CD4-positive, alpha-beta T cell treated with Interleukin-6 at 100 ng/mL for 8 hours (primary cell): ENCODE data around the gene COL6A2.
"Not testable (repeated sequence)": the region's sequence is repeated elsewhere in the genome, so short reads cannot be mapped to it uniquely, and the experiment has no call there.

Experiments
- DNase-seq: peaks from one replicate; pipeline ENCODE4 v3.0.0-alpha.2; 2020; ENCODE audit warnings: mixed read lengths, low spot score

The COL6A2 gene

DNA sequence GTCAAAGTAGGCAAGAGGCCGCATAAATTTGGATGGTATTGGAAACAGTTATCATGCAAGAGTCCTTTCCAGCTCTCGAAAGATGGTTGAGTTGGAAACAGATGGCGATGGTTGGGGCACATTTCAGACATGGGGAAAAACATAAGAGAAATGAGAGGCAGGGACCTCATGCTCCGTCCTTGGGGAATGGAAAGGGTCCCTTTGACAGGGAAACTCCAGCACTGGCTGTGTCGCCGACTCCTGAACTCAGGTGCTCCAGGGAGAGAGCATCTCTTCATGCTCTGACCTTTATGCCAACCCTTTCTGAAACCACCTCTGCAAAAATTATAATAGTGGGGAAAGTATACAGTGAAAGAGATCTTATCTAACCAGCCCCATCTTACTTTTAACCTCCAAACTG is 36.8 kb upstream of the COL6A2 start:
- DNase-seq: no peak

DNA sequence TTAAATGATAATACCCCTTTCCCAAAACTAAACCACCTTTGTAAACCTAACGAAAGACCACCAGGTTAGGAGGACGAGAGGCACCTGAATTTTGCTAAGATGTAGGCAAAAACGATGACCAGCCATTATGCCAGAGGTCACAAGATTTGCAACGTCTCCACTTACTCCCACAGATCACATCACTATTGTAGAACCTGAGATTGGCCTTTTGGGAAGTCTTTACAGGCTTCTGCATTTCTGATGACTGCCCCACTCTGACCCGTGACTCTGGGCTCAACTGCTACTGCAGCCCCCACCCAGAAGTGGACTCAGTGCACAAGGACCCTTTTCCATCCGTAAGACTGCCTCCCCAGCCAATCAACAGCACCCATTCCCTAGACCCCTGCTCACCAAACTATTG is 36.4 kb upstream of the COL6A2 start:
- DNase-seq: no peak

GRCh38 chr21:46061950-46062349 is 36.0 kb upstream of the COL6A2 start:
- DNase-seq: no peak

DNA sequence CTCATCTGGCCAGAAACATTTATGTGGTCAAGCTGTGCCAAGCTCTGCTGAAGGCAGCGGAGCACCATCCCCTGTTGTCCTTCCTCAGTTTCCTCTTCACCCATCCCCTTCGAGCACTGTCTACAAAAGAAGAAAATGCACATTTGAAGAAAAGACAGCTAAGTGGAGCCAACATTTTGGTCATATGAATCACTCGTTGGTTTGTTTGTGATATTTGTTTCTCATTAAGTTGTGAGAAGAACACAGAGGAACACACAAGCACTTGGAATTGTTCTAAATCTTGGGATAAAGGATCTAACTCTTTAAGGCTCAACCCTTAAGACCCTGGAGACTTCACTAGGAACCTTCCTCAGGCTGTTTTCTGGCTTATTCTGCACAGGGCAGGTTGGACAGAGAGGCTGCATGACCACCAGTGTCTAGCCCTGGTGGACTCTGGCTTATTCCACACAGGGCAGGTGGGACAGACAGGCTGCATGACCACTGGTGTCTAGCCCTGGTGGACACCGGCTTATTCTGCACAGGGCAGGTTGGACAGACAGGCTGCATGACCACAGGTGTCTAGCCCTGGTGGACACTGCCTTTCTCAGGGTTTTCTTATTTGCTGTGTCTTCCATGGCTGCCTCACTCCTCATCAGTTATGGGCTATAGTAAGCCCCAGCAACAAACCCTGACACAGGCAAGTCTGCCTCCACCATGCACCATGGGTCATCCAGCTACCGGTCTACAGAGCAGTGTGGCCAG is 35.3 kb upstream of the COL6A2 start:
- DNase-seq: no peak

DNA sequence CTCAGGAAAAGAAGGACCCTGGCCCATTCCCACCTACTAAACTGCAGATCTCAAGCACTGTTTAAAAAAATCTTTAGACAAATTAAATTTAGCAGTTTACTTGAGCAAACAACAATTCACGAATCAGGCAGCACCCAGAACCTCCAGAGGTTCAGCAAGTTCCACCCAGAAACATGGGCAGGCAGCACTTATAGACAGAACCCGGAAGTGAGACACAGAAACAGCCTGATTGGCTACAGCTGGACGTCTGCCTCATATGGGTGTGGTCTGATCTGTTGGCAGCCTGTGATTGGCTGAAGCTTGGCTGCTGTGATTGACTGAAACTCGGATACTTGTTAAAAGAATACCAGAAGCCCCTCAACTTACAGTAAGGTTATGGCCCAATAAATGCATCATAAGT is 34.7 kb upstream of the COL6A2 start:
- DNase-seq: no peak

- no peak for DNase-seq
These were observed 33.9 kb upstream of the COL6A2 start for GRCh38 chr21:46063734-46064680.

DNA sequence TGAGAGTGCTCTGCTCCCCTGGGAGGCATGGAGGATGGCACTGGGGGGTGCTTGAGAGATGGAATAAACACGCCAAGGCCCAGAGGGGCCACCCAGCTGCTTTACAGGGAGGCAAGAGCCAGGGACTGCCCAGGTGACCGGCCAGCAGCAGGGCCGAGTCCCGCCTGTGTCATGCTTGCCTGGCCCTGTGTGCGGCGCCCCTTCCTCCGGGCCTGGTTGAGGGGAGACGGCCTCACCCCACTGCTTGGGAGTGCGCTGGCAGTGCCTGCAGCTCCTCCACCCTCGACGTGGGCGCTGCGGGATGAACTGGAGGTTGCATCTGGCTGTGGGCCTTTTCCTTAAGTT is 33.1 kb upstream of the COL6A2 start:
- no peak for DNase-seq

DNA sequence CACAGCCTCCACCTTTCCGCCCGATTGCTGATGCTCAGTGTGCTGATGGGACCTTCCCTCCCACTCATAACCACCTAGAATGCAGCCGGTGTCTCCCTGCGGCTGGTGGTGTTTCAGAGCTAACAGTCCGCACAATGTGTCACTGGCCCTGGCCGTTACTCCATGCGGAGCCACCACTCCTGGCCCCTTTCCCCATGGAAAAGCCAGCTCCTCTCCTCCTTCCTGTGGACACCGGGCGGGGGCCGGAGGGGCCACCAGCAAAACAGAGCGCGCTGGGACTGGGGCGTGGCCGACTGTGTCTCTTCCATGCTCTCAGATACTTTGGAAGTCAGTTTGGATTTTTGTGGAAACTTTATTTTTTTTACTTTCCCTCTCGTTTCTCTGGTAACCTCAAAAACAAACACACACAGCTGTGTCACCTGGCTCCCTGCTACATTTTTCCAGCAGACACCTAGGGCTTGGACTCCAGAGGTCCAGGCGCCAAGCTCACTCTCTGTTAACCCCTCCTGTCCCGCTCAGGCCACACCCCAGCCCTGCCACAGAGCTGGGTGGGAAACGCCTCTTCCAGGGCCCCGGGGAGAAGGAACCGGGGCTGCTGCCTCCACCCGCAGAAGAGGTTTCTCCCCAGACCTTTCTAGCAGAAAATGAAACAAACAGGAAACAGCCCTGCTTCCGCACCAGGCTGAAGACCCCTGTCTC is 32.5 kb upstream of the COL6A2 start:
- DNase-seq: no peak

GRCh38 chr21:46065914-46066551 is 31.9 kb upstream of the COL6A2 start:
- DNase-seq: no peak

- DNase-seq: no peak
These were observed 31.2 kb upstream of the COL6A2 start for GRCh38 chr21:46066591-46067331.

GRCh38 chr21:46067505-46068201 is 30.3 kb upstream of the COL6A2 start:
- no peak for DNase-seq

- DNase-seq: no peak
These were observed 29.3 kb upstream of the COL6A2 start for GRCh38 chr21:46068516-46069079.

- DNase-seq: no peak
These were observed 28.7 kb upstream of the COL6A2 start for GRCh38 chr21:46069166-46069565.

DNA sequence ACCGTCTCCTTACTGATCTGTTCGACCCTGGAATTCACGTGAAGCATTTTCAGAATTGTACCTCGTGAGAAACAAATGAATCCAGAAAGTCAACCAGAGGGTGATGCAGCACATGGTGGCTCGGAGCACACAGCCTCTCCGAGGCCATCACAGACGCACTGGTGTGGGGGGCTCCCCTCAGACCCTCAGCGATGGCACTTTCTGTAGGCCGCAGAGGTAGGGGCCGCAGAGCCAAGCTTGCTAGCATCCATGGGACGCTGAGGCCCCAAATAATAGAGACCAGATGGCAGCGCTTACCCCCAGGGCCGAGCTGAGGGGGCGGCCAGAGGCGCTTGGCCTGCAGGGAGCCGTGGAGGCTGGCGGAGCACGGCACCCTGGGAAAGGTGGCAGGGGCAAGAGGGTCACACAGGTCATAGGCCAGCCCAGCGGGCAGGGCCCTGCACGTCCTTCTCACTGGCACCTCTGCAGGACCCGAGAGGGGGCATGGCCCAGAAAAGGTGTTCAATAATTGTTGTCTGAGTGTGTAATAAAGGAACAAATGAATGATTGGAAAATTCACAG is 28.1 kb upstream of the COL6A2 start:
- DNase-seq: no peak

- no peak for DNase-seq
These were observed 26.8 kb upstream of the COL6A2 start for GRCh38 chr21:46071082-46071481.

GRCh38 chr21:46076724-46077123 is 21.2 kb upstream of the COL6A2 start:
- DNase-seq: not testable (repeated sequence)

DNA sequence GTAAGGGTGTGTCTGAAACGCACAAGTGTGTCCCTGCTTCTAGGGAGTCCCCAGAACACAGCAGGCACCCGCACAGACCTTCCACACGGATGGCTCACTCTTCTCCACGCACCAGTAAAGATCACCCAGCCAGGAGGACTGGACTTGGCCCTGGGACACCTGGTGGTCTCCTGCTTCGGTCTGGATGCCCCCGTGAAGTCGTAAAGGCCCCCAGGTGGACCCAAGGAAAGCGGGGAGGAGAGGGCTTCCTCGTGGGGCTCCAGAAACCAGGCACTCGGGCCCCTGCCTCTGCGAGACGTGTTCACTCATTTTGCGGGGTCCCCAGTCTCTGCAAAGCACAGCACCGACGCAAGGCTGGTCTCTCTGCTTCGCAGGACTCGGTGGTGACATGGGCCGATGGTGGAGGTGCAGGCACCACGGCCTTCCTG is 20.2 kb upstream of the COL6A2 start:
- DNase-seq: no peak

GRCh38 chr21:46078322-46078977 is 19.5 kb upstream of the COL6A2 start:
- DNase-seq: no peak

DNA sequence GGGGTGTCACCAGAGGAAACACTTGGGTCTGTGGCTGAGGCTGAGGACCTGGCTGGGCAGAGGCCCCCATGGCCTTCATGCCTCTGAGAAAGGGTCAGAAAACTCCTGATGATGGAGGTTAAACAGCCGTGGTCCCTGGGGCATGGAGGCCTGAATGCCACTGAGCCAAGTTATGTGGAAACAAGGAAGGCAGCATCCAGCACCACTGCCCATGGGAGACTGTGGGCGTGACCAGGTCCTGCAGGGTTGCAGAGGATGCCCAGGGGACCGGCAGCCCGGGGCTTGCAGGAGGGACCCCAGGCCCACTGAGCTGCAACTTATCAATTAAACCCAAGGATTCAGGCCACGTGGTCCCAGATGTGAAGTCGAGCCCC is 18.9 kb upstream of the COL6A2 start:
- DNase-seq: no peak
